BJ (cell line): ENCODE results near the gene APLP2. TPM values are rescaled to one million over a fixed set of nuclear protein-coding genes. Genes with fewer than 3 reads are reported as not detected.

Source experiments
- CTCF ChIA-PET: fragments of 350-600 bp; formaldehyde crosslinking; extraction: SDS; loops from one replicate; lab custom pipeline; 2021; ENCODE audit warnings: antibody characterized with exemption, inconsistent platforms; lab: Yijun Ruan, JAX
- POLR2A ChIA-PET: fragments of 300-600 bp; sonication (Branson Sonifier 250); formaldehyde crosslinking; extraction: SDS; loops from one replicate; lab custom pipeline; 2021; ENCODE audit warnings: antibody characterized with exemption; lab: Charles Lee
- DNase-seq: peaks from one replicate; pipeline ENCODE4 v3.0.0-alpha.2; 2011; ENCODE audit warnings: low read depth
- H3K27me3 ChIP-seq: 2 replicates; pipeline ENCODE4 v1.6.0; 2011; ENCODE audit warnings: low read length; ENCODE audit not compliant: control insufficient read depth, insufficient read depth
- H3K36me3 ChIP-seq: 2 replicates; pipeline ENCODE4 v1.5.1; 2011; ENCODE audit warnings: low read length; ENCODE audit not compliant: control insufficient read depth, insufficient read depth
- H3K4me3 ChIP-seq: 2 replicates; pipeline ENCODE4 v1.5.1; 2011; ENCODE audit warnings: low read depth, mild to moderate bottlenecking, control low read depth, low read length
- CTCF ChIP-seq: IDR thresholded peaks from 2 replicates; pipeline ENCODE4 v1.5.1; 2011; ENCODE audit warnings: low read depth, mild to moderate bottlenecking, control low read depth, inconsistent platforms, low read length, moderate library complexity; ENCODE audit not compliant: insufficient read depth
- polyA plus RNA-seq: library from polyadenylated mRNA; depleted of rRNA; stranded (reverse); fragments of >200 nt; gene quantifications from 2 replicates; pipeline ENCODE4 v1.2.3, GENCODE V29; 2011

APLP2 gene
- polyA plus RNA-seq, 1 experiment = 465 TPM

- H3K27me3 ChIP-seq = no peaks in the 10 kb centered on the region
- POLR2A ChIA-PET = no interaction called here
- TF ChIP-seq CTCF = no peak
- no peak for DNase-seq
- peaks cover 5% of the 10 kb centered on the region for H3K36me3 ChIP-seq
- CTCF ChIA-PET = no interaction called here
- H3K4me3 ChIP-seq = no peak overlapping the region
Observed at GRCh38 chr11:130112071-130112830, 42.6 kb downstream of the APLP2 start.

GRCh38 chr11:130114281-130114680, 44.6 kb downstream of the APLP2 start:
- ChIA-PET CTCF (interaction anchor here (0.7 kb wide), 1 partner anchor 447 kb away, joined by 3 read pairs; no protein-coding TSS in a partner anchor), POLR2A (no interaction called here)
- no peaks in the 10 kb centered on the region for H3K27me3 ChIP-seq
- TF ChIP-seq CTCF = no peak
- no peak for DNase-seq
- H3K36me3 ChIP-seq = peaks cover 6% of the 10 kb centered on the region
- H3K4me3 ChIP-seq = no peak overlapping the region

- no peak for DNase-seq
- ChIA-PET CTCF (interaction anchor here (0.7 kb wide), 1 partner anchor 446 kb away, joined by 3 read pairs; no protein-coding TSS in a partner anchor), POLR2A (no interaction called here)
- Histone ChIP-seq H3K4me3 (no peak overlapping the region), H3K27me3 (no peaks in the 10 kb centered on the region), H3K36me3 (peaks cover 6% of the 10 kb centered on the region)
- no peak for TF ChIP-seq CTCF
Observed at GRCh38 chr11:130114726-130115125, 45.0 kb downstream of the APLP2 start.

GRCh38 chr11:130115218-130115617, 45.5 kb downstream of the APLP2 start:
- ChIA-PET POLR2A (no interaction called here), CTCF (interaction anchor here (0.7 to 1.5 kb wide), 3 partner anchors 9 to 446 kb away, joined by 3 to 5 read pairs (median 5); no protein-coding TSS in a partner anchor)
- no peak for TF ChIP-seq CTCF
- peaks cover 6% of the 10 kb centered on the region for H3K36me3 ChIP-seq
- H3K27me3 ChIP-seq = no peaks in the 10 kb centered on the region
- DNase-seq = no peak
- H3K4me3 ChIP-seq = no peak overlapping the region

- DNase-seq = no peak
- ChIA-PET CTCF (interaction anchor here (0.9 to 1.0 kb wide), 2 partner anchors 9 to 195 kb away, joined by 3 read pairs; no protein-coding TSS in a partner anchor), POLR2A (no interaction called here)
- Histone ChIP-seq H3K4me3 (no peak overlapping the region), H3K27me3 (no peaks in the 10 kb centered on the region), H3K36me3 (peaks cover 7% of the 10 kb centered on the region)
- no peak for TF ChIP-seq CTCF
Observed at GRCh38 chr11:130118165-130118564, 48.5 kb downstream of the APLP2 start.
